NOMO-1 (cell line): ENCODE measurements around the gene SPATC1L.

Source experiments
- DNase-seq, 2 experiments: peaks; one replicate each; lab custom pipeline; 2025; ENCODE audit not compliant: unreplicated experiment in 2 of 2; lab: John Stamatoyannopoulos, UW

The SPATC1L gene

GRCh38 chr21:46122758-46123683, 61.2 kb downstream of the SPATC1L start:
- no peak for DNase-seq

DNA sequence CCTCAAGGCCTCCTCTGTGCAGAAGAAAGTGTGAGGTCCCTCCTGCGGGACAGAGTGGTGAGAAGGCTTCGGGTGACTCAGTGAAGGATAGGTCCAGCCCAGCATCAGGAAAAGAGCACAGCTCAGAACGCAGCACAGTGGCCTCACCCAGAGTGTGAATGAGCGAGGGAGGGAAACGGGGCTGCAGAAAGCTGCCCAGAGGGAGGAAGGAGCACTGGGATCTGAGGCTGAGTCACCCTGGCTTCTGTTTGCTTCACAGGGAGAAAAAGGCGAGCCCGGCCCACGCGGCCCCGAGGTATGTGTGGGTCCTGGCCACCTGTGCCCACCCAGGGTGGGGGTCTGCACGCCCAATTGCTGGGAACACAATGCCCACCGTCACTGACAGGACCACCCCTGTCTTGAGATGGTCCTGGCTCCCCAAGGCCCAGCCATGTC, 62.0 kb downstream of the SPATC1L start:
- no peak for DNase-seq

DNA sequence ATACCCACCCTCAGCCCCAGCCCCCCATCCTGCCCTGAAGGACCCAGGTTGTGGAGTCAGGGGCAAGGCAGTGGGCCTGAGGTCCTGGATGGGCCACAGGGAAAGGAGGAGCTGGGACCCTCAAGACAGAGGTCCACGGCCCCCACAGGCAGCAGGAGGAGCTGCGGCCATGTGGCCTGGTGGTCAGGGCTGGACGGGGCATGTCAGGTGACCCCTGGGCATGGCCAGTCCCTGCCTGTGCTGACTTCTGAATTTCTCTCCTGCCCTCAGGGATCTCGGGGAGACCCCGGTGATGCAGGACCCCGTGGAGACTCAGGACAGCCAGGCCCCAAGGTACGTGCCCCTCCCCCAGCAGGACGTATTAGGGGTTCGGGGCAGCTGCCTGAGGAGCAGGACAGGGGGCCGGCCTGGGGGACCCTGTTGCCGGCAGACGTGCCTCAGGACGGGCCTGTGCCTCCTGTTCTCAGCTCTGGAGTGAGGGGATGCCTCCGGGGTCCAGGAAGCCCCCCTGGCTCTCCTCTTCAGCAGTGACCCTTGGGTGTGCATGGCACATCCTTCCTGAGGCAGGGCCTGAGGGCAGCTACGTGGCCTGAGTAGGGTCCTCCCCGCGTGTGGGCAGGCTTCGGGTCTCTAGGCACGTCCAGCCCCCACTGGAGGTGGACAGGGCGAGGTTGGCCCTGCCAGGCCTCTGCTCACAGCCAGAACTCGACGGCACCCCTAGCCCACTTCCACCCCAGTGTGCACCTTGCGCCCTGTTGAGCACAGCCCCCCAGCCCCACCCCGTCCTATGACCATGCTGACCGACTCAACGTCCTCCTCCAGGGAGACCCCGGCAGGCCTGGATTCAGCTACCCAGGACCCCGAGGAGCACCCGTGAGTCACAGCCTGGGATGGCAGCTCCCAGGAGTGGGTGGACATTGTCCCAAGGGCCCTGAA, 62.7 kb downstream of the SPATC1L start:
- DNase-seq, result no peak

DNA sequence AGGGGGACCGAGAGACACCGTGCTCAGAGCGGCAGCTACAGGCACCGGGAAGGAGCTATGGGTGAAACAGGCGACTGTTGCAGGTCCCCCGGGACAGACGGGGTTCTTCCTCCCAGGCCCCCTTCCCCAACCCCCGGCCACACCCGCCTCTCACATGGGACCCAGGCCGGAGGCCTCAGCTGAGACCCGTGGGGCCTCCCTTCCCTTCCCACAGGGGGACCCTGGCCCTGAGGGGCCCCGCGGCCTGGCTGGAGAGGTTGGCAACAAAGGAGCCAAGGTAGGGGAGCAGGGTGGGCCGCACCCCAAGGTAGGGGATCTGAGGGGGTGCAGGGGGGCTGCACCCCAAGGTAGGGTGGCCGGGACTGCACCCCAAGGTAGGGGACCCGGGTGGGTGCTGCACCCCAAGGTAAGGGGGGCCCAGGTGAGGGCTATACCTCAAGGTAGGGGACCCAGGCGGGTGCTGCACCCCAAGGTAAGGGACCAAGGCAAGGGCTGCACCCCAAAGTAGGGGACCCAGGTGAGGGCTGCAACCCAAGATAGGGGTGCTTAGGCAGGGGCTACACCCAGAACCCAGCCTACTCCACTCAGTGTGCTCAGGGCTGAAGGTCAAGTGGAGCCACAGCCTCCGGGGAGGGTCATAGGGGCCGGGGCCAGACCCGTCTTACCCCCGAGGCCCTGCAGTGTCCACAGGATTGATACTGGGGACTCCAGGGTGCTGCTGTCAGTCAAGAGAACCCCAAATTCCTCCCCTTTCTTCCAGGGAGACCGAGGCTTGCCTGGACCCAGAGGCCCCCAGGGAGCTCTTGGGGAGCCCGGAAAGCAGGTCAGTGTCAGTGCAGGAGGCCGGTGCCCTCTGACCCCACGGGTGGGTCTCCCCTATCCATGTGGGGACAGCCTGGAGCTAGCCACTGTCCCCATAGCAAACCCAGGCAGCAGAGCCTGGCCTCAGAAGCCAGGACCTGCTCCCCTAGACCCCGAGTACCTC, 63.7 kb downstream of the SPATC1L start:
- no peak for DNase-seq

GRCh38 chr21:46119637-46120271, 64.5 kb downstream of the SPATC1L start:
- no peak for DNase-seq

DNA sequence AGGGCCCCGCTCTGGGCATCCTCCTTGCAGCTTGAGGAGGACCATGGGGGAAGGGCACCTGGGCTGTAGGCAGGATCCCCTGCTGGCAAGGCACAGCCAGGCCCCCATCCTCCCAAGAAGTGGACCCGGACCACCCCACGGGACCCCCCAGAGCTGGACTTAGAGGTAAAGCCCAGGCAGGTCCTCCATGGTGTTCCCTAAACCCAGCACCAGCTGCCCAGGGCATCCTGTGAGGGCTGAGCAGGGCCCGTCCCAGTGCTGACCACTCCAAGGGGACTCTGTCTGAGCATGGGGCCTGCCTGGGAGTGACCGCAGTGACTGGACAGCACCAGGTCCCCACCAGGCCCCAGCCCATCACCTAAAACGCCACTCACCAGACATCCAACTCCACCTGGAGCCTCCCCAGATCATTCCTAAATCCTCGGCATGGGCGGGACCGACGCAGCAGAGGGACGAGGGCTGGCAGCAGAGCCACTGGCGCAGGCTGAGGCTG, 65.1 kb downstream of the SPATC1L start:
- DNase-seq, result no peak

GRCh38 chr21:46118316-46119143, 65.7 kb downstream of the SPATC1L start:
- DNase-seq, result no peak

GRCh38 chr21:46117586-46118315, 66.5 kb downstream of the SPATC1L start:
- DNase-seq, result no peak

DNA sequence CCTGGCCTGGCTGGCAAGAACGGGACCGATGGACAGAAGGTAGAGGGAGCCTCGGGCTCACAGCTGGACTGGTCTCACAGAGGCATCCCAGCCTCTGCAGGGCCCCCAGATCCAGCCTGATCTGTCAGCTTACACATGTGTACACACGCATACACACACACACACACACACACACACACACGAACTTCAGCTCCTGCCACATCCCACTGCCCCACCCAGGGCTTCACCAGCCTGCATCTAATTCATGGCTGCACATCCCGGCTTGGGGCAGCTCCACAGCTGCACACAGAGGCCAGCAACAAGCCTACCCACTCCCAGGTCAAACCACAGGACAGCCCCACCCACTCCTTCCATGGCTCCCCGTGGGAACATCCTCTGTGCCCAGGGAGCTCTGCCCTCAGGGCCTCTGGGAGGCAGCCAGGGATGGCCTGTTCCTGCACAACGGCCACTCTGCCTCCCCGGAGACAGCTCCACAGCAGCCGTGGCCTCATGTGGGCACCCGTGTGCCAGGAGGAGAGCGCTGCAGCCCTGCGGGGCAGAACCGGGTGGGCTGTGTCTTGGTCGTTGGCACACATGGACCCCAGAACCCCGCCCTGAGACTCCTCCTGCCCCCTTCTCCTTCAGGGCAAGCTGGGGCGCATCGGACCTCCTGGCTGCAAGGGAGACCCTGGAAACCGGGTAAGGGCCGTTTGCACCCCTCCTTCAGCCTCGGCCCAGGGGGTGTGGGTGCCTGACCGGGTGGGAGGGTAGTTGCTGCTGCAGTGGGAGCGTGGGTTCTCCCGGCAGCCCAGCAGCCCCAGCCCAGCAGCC, 67.3 kb downstream of the SPATC1L start:
- DNase-seq, result no peak

- no peak for DNase-seq
Measured at GRCh38 chr21:46116189-46116775, 68.0 kb downstream of the SPATC1L start.

- DNase-seq, result no peak
Measured at GRCh38 chr21:46115441-46116188, 68.6 kb downstream of the SPATC1L start.

GRCh38 chr21:46114963-46115362, 69.3 kb downstream of the SPATC1L start:
- no peak for DNase-seq

DNA sequence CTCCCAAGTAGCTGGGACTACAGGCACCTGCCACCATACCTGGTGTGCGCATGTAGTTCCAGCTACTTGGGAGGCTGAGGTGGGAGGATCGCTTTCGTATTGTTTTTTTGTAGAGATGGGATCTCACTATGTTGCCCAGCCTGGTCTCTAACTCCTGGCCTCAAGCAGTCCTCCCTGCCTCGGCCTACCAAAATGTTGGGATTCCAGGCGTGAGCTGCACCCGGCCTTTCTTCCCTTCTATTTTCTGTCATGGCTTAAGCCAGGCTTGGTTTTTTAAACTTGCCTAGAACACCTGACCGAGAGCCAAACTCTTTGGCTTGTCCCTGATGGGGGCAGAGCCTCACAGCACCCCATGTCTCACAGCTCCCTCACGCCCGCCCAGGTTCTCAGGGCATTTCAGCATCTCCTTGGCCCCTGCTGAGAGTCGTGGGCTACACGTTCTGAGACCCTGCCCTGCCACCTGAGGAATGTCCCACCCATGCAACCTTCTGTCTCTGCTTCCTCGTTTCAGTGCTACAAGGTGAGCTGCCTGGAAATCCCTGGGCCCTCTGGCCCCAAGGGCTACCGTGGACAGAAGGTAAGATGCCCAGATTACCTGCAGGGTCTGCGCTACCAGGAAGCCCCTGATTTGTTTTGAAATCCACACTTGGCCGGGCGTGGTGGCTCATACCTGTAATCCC, 70.6 kb downstream of the SPATC1L start:
- no peak for DNase-seq

DNA sequence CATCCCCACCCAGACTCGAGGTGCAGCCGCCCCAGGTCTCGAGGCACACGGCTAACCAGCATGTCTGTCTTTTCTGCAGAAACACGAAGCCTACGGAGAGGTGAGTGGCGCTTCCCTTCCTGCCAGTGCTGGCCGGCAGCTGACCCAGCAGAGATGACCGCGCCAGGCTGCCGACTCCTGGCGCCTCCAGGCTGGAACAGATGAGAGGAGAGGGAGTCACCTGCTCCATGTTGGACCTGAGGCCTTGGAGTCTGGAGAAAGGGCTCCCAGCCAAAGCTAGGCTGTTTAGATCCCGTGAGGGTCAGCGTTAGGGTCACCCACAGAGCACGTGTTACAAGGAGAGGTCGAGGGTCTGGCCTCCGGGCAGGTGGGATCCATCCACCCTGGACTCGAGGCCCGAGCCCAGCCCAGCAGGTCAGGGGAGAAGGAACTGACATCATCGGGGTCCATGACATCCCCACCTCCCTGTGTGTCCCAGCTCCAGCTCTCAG, 71.5 kb downstream of the SPATC1L start:
- no peak for DNase-seq
